H1 (cell line): Measurements from ENCODE around the gene MGRN1.

ENCODE experiments used
- CHD2 ChIP-seq: IDR thresholded peaks from 2 replicates; pipeline ENCODE4 v1.6.1; 2012; ENCODE audit warnings: low read length, improper control_type of control experiment
- EZH2 ChIP-seq: fragments of 200-600 bp; sonication (generic); IDR thresholded peaks from 2 replicates; pipeline ENCODE4 v1.7.1; 2012; ENCODE audit warnings: low read depth, mild to moderate bottlenecking, moderate library complexity, low read length, inconsistent platforms; ENCODE audit not compliant: severe bottlenecking
- POLR2AphosphoS5 ChIP-seq: IDR thresholded peaks from 2 replicates; pipeline ENCODE4 v1.6.1; 2011; ENCODE audit warnings: low read depth, low read length
- SIX5 ChIP-seq: IDR thresholded peaks from 2 replicates; pipeline ENCODE4 v1.6.1; 2011; ENCODE audit warnings: mild to moderate bottlenecking, low read depth, low read length
- SP4 ChIP-seq: IDR thresholded peaks from 2 replicates; pipeline ENCODE4 v1.6.1; 2012; ENCODE audit warnings: low read length, inconsistent platforms
- TAF1 ChIP-seq: IDR thresholded peaks from 2 replicates; pipeline ENCODE4 v1.6.1; 2011; ENCODE audit warnings: mild to moderate bottlenecking, low read depth, low read length
- TEAD4 ChIP-seq: IDR thresholded peaks from 2 replicates; pipeline ENCODE4 v1.6.1; 2012; ENCODE audit warnings: low read depth, low read length, inconsistent platforms, mixed read lengths
- ZNF274 ChIP-seq: IDR thresholded peaks from 2 replicates; pipeline ENCODE4 v1.7.0; 2012; ENCODE audit warnings: low read length, borderline replicate concordance; ENCODE audit errors: extremely low read depth
- TF ChIP-seq, protein P1 (sequence below): IDR thresholded peaks from 2 replicates; pipeline ENCODE4 v1.6.1; 2012; ENCODE audit warnings: low read length, inconsistent platforms
- TF ChIP-seq, protein P2 (sequence below), 3 experiments: IDR thresholded peaks; 1 replicate in 2 of 3; 2 replicates in 1 of 3; pipeline versions ENCODE4 v1.5.1 to v1.6.1; 2011; ENCODE audit warnings: low read length in 3 of 3, mild to moderate bottlenecking in 3 of 3, inconsistent platforms in 2 of 3, low read depth in 1 of 3, moderate library complexity in 1 of 3; ENCODE audit not compliant: insufficient read depth in 1 of 3; ENCODE audit errors: control extremely low read depth in 1 of 3

DNA sequence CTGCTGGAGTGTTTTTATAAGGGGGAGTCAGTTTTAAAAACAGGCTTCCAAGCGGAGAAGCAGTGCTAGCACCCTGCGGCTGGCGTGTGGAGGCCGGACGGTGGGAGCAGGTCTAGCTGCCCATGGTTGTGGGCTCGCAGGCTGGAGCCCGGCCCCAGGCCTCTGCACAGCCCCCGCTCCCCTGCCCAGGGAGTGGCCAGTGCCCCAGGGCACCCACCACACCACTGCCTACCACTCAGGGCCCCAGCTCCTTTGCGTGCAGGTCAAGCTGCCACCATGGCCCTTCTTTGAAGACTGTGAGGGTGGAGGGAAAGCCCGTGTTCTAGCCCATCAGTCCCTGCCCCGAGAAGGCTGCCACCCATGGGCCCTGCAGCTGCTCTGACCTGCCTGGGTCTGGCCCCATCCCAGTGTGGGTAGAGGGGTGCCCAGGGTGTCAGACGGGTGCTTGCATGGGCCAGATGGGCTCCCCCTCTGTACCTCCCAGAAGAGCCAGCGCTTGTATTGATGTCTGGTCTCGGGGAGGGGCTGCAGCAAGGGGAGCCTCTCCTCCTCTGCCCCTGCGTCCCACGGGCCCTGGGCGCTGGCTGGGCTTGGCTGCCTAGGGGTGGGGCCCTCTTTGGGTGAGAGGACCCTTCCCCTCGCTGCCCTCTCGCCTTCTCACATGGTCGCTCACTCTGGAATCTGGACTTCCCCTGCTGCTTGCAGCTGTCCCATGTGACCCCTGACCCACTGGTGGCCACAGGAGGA lies 67.2 kb downstream of the MGRN1 start:
- no peak for TF ChIP-seq CHD2
- TF ChIP-seq, protein P1, sequence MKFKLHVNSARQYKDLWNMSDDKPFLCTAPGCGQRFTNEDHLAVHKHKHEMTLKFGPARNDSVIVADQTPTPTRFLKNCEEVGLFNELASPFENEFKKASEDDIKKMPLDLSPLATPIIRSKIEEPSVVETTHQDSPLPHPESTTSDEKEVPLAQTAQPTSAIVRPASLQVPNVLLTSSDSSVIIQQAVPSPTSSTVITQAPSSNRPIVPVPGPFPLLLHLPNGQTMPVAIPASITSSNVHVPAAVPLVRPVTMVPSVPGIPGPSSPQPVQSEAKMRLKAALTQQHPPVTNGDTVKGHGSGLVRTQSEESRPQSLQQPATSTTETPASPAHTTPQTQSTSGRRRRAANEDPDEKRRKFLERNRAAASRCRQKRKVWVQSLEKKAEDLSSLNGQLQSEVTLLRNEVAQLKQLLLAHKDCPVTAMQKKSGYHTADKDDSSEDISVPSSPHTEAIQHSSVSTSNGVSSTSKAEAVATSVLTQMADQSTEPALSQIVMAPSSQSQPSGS = no peak
- TF ChIP-seq SIX5 = no peak
- no peak for TF ChIP-seq TEAD4
- TF ChIP-seq SP4 = no peak
- TF ChIP-seq POLR2AphosphoS5 = no peak
- TF ChIP-seq, protein P2, sequence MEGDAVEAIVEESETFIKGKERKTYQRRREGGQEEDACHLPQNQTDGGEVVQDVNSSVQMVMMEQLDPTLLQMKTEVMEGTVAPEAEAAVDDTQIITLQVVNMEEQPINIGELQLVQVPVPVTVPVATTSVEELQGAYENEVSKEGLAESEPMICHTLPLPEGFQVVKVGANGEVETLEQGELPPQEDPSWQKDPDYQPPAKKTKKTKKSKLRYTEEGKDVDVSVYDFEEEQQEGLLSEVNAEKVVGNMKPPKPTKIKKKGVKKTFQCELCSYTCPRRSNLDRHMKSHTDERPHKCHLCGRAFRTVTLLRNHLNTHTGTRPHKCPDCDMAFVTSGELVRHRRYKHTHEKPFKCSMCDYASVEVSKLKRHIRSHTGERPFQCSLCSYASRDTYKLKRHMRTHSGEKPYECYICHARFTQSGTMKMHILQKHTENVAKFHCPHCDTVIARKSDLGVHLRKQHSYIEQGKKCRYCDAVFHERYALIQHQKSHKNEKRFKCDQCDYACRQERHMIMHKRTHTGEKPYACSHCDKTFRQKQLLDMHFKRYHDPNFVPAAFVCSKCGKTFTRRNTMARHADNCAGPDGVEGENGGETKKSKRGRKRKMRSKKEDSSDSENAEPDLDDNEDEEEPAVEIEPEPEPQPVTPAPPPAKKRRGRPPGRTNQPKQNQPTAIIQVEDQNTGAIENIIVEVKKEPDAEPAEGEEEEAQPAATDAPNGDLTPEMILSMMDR (IDR thresholded peaks at IDR 0.05; ENCODE audit: control extremely low read depth in 1 of 3, insufficient read depth in 1 of 3, low read depth in 1 of 3, low read length in 3 of 3) = no peak
- no peak for TF ChIP-seq TAF1
- no peak for TF ChIP-seq ZNF274
- no peak for TF ChIP-seq EZH2
